GM12878 (cell line): ENCODE results near the gene CLINT1.

Source experiments
- ATF3 ChIP-seq: IDR thresholded peaks from 2 replicates; pipeline ENCODE4 v1.6.1; 2011; ENCODE audit warnings: low read depth, mild to moderate bottlenecking, low read length, moderate library complexity, borderline replicate concordance; ENCODE audit errors: extremely low read depth
- BHLHE40 ChIP-seq, 2 experiments: fragments of 450-650 bp in 1 of 2; IDR thresholded peaks; 2 replicates each; pipeline ENCODE4 v1.6.1; 2011 to 2017; ENCODE audit warnings: low read depth in 2 of 2, borderline replicate concordance in 1 of 2, improper control_type of control experiment in 1 of 2, low read length in 1 of 2, mild to moderate bottlenecking in 1 of 2
- CTCF ChIP-seq, 3 experiments: IDR thresholded peaks in 2 of 3; conservative IDR thresholded peaks in 1 of 3; 2 replicates each; pipeline ENCODE4 v1.5.1; 2011; ENCODE audit warnings: low read depth in 3 of 3, low read length in 3 of 3, mild to moderate bottlenecking in 3 of 3, control low read depth in 2 of 3, moderate library complexity in 2 of 3, inconsistent platforms in 1 of 3, mixed read lengths in 1 of 3; ENCODE audit not compliant: control insufficient read depth in 2 of 3, insufficient read depth in 1 of 3; ENCODE audit errors: extremely low read depth in 1 of 3
- DPF2 ChIP-seq: fragments of 450-650 bp; IDR thresholded peaks from 2 replicates; pipeline ENCODE4 v1.6.1; 2017; ENCODE audit warnings: mild to moderate bottlenecking
- EGR1 ChIP-seq, 2 experiments: IDR thresholded peaks; 1 replicate in 1 of 2; 2 replicates in 1 of 2; pipeline ENCODE4 v1.6.1; 2011 to 2012; ENCODE audit warnings: low read depth in 2 of 2, low read length in 2 of 2, borderline replicate concordance in 1 of 2, mild to moderate bottlenecking in 1 of 2, moderate library complexity in 1 of 2
- EP300 ChIP-seq, 2 experiments: fragments of 150-350 bp in 1 of 2; IDR thresholded peaks; 2 replicates each; pipeline ENCODE4 v1.6.1; 2011 to 2012; ENCODE audit warnings: low read depth in 2 of 2, low read length in 2 of 2, borderline replicate concordance in 1 of 2, improper control_type of control experiment in 1 of 2, inconsistent platforms in 1 of 2; ENCODE audit not compliant: control insufficient read depth in 1 of 2
- FOXK2 ChIP-seq: fragments of 450-650 bp; IDR thresholded peaks from 2 replicates; pipeline ENCODE4 v1.6.1; 2017; ENCODE audit warnings: mild to moderate bottlenecking, moderate library complexity
- RFX5 ChIP-seq: IDR thresholded peaks from 2 replicates; pipeline ENCODE4 v1.6.1; 2011; ENCODE audit warnings: low read depth, low read length, improper control_type of control experiment

- no peak for TF ChIP-seq CTCF (IDR thresholded peaks at IDR 0.05 in 2 of 3, conservative IDR thresholded peaks at IDR 0.05 in 1 of 3; ENCODE audit: control insufficient read depth in 2 of 3, extremely low read depth in 1 of 3, insufficient read depth in 1 of 3, low read depth in 3 of 3, low read length in 3 of 3)
- no peak for TF ChIP-seq BHLHE40 (IDR thresholded peaks at IDR 0.05; ENCODE audit: borderline replicate concordance in 1 of 2, low read depth in 2 of 2, low read length in 1 of 2)
- TF ChIP-seq DPF2 = no peak
- no peak for TF ChIP-seq RFX5
- TF ChIP-seq EP300 (IDR thresholded peaks at IDR 0.05; ENCODE audit: borderline replicate concordance in 1 of 2, control insufficient read depth in 1 of 2, low read depth in 2 of 2, low read length in 2 of 2) = no peak
- TF ChIP-seq EGR1 (IDR thresholded peaks at IDR 0.05; ENCODE audit: borderline replicate concordance in 1 of 2, low read depth in 2 of 2, low read length in 2 of 2) = no peak
- TF ChIP-seq FOXK2 = no peak
- no peak for TF ChIP-seq ATF3
Measured at GRCh38 chr5:157908459-157908858, 49.5 kb upstream of the CLINT1 start.
